H1 (cell line): ENCODE measurements around the gene MRPL54. TPM values are rescaled to one million over a fixed set of nuclear protein-coding genes. Genes with fewer than 3 reads are reported as not detected.
A peak's percentile ranks its signal among the peaks of the same experiment; 100 is the strongest.

ENCODE experiments used
- CTCF ChIA-PET: fragments of 300-600 bp; sonication (Branson Sonifier 250); formaldehyde crosslinking; loops from one replicate; lab custom pipeline; 2021; ENCODE audit not compliant: partially characterized antibody; lab: Charles Lee
- POLR2A ChIA-PET: fragments of 300-600 bp; sonication (Branson Sonifier 250); formaldehyde crosslinking; loops from one replicate; lab custom pipeline; 2021; ENCODE audit warnings: inconsistent platforms; ENCODE audit not compliant: partially characterized antibody; lab: Charles Lee
- DNase-seq, 2 experiments: peaks; one replicate each; pipeline versions ENCODE4 v3.0.0 to v3.0.0-alpha.2; 2010 to 2022; ENCODE audit warnings: low spot score in 2 of 2, low read depth in 1 of 2, mixed read lengths in 1 of 2
- FAIRE-seq: peaks from 2 replicates; lab custom pipeline; 2011; peaks lifted over from hg19 to GRCh38; lab: Jason Lieb, UNC
- H2AFZ ChIP-seq: 2 replicates; pipeline ENCODE4 v1.8.1; 2012; ENCODE audit warnings: low read length, inconsistent platforms
- H2AK5ac ChIP-seq: 2 replicates; pipeline ENCODE4 v1.6.1; 2013; ENCODE audit warnings: low read depth, low read length
- H2BK120ac ChIP-seq: replicated peaks from 2 replicates; pipeline ENCODE3; 2013; ENCODE audit warnings: low read depth, low read length, inconsistent platforms
- H2BK12ac ChIP-seq: 2 replicates; pipeline ENCODE4 v1.6.1; 2013; ENCODE audit warnings: low read depth, low read length
- H2BK15ac ChIP-seq: 2 replicates; pipeline ENCODE4 v1.6.1; 2013; ENCODE audit warnings: low read length
- H2BK20ac ChIP-seq: 2 replicates; pipeline ENCODE4 v1.6.1; 2013; ENCODE audit warnings: low read length
- H2BK5ac ChIP-seq: 2 replicates; pipeline ENCODE4 v1.6.1; 2013; ENCODE audit warnings: low read depth, low read length
- H3K14ac ChIP-seq: 2 replicates; pipeline ENCODE4 v1.6.1; 2013; ENCODE audit warnings: inconsistent platforms; ENCODE audit not compliant: insufficient read length
- H3K18ac ChIP-seq: 2 replicates; pipeline ENCODE4 v1.6.1; 2013; ENCODE audit warnings: low read length; ENCODE audit errors: extremely low read depth
- H3K23ac ChIP-seq: 2 replicates; pipeline ENCODE4 v1.6.1; 2013; ENCODE audit warnings: inconsistent platforms; ENCODE audit not compliant: insufficient read length
- H3K23me2 ChIP-seq: 2 replicates; pipeline ENCODE4 v1.6.1; 2013; ENCODE audit warnings: low read depth, low read length
- H3K27ac ChIP-seq: 2 replicates; pipeline ENCODE4 v1.6.1; 2011; ENCODE audit warnings: low read depth, low read length, inconsistent platforms
- H3K27me3 ChIP-seq, 4 experiments: replicated peaks in 1 of 4; 1 replicate in 1 of 4; 2 replicates in 3 of 4; pipeline versions ENCODE4 v1.6.1 to v1.8.1; 2011 to 2013; ENCODE audit warnings: low read length in 3 of 4, mild to moderate bottlenecking in 3 of 4, inconsistent platforms in 2 of 4, mixed read lengths in 2 of 4, moderate library complexity in 1 of 4; ENCODE audit not compliant: control insufficient read depth in 3 of 4, insufficient read depth in 3 of 4; ENCODE audit errors: extremely low read depth in 1 of 4
- H3K36me3 ChIP-seq, 4 experiments: 2 replicates each; pipeline versions ENCODE4 v1.6.1 to v1.8.1; 2011 to 2013; ENCODE audit warnings: mild to moderate bottlenecking in 4 of 4, low read length in 3 of 4, moderate library complexity in 2 of 4, control low read depth in 1 of 4, inconsistent platforms in 1 of 4; ENCODE audit not compliant: insufficient read depth in 4 of 4, control insufficient read depth in 2 of 4
- H3K4ac ChIP-seq: replicated peaks from 2 replicates; pipeline ENCODE3; 2013; ENCODE audit warnings: low read length, low read depth, mixed read lengths, inconsistent platforms; ENCODE audit not compliant: insufficient read length
- H3K4me1 ChIP-seq, 4 experiments: replicated peaks in 1 of 4; 1 replicate in 1 of 4; 2 replicates in 3 of 4; pipeline versions ENCODE4 v1.6.1 to v1.8.1; 2011 to 2013; ENCODE audit warnings: low read length in 3 of 4, inconsistent platforms in 2 of 4, mixed read lengths in 1 of 4; ENCODE audit not compliant: insufficient read depth in 4 of 4, control insufficient read depth in 3 of 4
- H3K4me2 ChIP-seq, 2 experiments: 2 replicates each; pipeline versions ENCODE4 v1.6.1 to v1.8.1; 2011 to 2013; ENCODE audit warnings: low read depth in 2 of 2, low read length in 2 of 2, control low read depth in 1 of 2, inconsistent platforms in 1 of 2, mild to moderate bottlenecking in 1 of 2; ENCODE audit not compliant: insufficient read depth in 1 of 2
- H3K4me3 ChIP-seq, 4 experiments: fragments of 200-600, 300-600 bp in 1 of 4; sonication (generic), shearing (Covaris generic), sonication (Bioruptor Twin) in 1 of 4; 2 replicates each; pipeline versions ENCODE4 v1.5.1 to v1.8.1; 2011 to 2016; ENCODE audit warnings: low read length in 4 of 4, low read depth in 3 of 4, control low read depth in 2 of 4, inconsistent platforms in 2 of 4, mild to moderate bottlenecking in 2 of 4, mixed read lengths in 1 of 4, moderate library complexity in 1 of 4; ENCODE audit not compliant: insufficient read depth in 2 of 4; ENCODE audit errors: extremely low read depth in 1 of 4
- H3K56ac ChIP-seq: replicated peaks from 2 replicates; pipeline ENCODE3; 2013; ENCODE audit warnings: low read depth, mild to moderate bottlenecking, mixed read lengths, low read length, inconsistent platforms; ENCODE audit not compliant: insufficient read length
- H3K79me1 ChIP-seq: 2 replicates; pipeline ENCODE4 v1.6.1; 2013; ENCODE audit warnings: low read depth, low read length, control low read depth
- H3K79me2 ChIP-seq, 2 experiments: 2 replicates each; pipeline versions ENCODE4 v1.6.1 to v1.8.1; 2012 to 2013; ENCODE audit warnings: low read length in 2 of 2, mild to moderate bottlenecking in 2 of 2, inconsistent platforms in 1 of 2; ENCODE audit not compliant: insufficient read depth in 2 of 2, control insufficient read depth in 1 of 2
- H3K9ac ChIP-seq, 4 experiments: replicated peaks in 1 of 4; 1 replicate in 1 of 4; 2 replicates in 3 of 4; pipeline versions ENCODE4 v1.6.1 to v1.8.1; 2011 to 2013; ENCODE audit warnings: low read depth in 3 of 4, low read length in 3 of 4, control low read depth in 2 of 4, mild to moderate bottlenecking in 2 of 4, moderate library complexity in 2 of 4, inconsistent platforms in 1 of 4; ENCODE audit errors: extremely low read depth in 1 of 4
- H3K9me3 ChIP-seq, 2 experiments: 2 replicates each; pipeline versions ENCODE4 v1.6.1 to v1.8.1; 2012 to 2013; ENCODE audit warnings: mild to moderate bottlenecking in 2 of 2, moderate library complexity in 2 of 2, control low read depth in 1 of 2, inconsistent platforms in 1 of 2, low read depth in 1 of 2, low read length in 1 of 2, mixed read lengths in 1 of 2; ENCODE audit not compliant: insufficient read depth in 2 of 2
- H4K20me1 ChIP-seq, 2 experiments: replicated peaks in 1 of 2; 2 replicates each; pipeline versions ENCODE3 to v1.8.1; 2011 to 2013; ENCODE audit warnings: inconsistent platforms in 2 of 2, low read length in 2 of 2, mild to moderate bottlenecking in 1 of 2; ENCODE audit not compliant: insufficient read depth in 2 of 2, control insufficient read depth in 1 of 2
- H4K5ac ChIP-seq: 2 replicates; pipeline ENCODE4 v1.6.1; 2013; ENCODE audit warnings: low read length, low read depth, mixed read lengths, inconsistent platforms; ENCODE audit not compliant: insufficient read length
- H4K8ac ChIP-seq: 2 replicates; pipeline ENCODE4 v1.8.0; 2013; ENCODE audit warnings: mild to moderate bottlenecking, moderate library complexity, low read length, inconsistent platforms; ENCODE audit not compliant: insufficient read depth; ENCODE audit errors: extremely low read depth
- H4K91ac ChIP-seq: replicated peaks from 2 replicates; pipeline ENCODE3; 2013; ENCODE audit warnings: low read length, mixed read lengths, inconsistent platforms; ENCODE audit not compliant: insufficient read length
- BCL11A ChIP-seq, 2 experiments: IDR thresholded peaks; one replicate each; pipeline ENCODE4 v1.6.1; 2011; ENCODE audit warnings: low read depth in 2 of 2, low read length in 2 of 2, mild to moderate bottlenecking in 2 of 2
- EZH2 ChIP-seq: fragments of 200-600 bp; sonication (generic); IDR thresholded peaks from 2 replicates; pipeline ENCODE4 v1.7.1; 2012; ENCODE audit warnings: low read depth, mild to moderate bottlenecking, moderate library complexity, low read length, inconsistent platforms; ENCODE audit not compliant: severe bottlenecking
- KDM1A ChIP-seq: fragments of 200-600, 300-600 bp; sonication (generic); IDR thresholded peaks from 2 replicates; pipeline ENCODE4 v1.7.1; 2016; ENCODE audit warnings: mild to moderate bottlenecking, low read length, borderline replicate concordance
- PHF8 ChIP-seq: fragments of 200-600 bp; sonication (generic); conservative IDR thresholded peaks from 2 replicates; pipeline ENCODE4 v1.7.1; 2012; ENCODE audit warnings: low read depth, mild to moderate bottlenecking, inconsistent platforms, low read length, moderate library complexity
- SUZ12 ChIP-seq: fragments of 200-600 bp; sonication (generic); IDR thresholded peaks from 2 replicates; pipeline ENCODE4 v1.6.1; 2012; ENCODE audit warnings: mild to moderate bottlenecking, inconsistent platforms, low read length, moderate library complexity, mixed read lengths
- TAF7 ChIP-seq: optimal IDR thresholded peaks from 2 replicates; pipeline ENCODE3; 2011; ENCODE audit warnings: low read depth, mild to moderate bottlenecking, inconsistent platforms, low read length, moderate library complexity, borderline replicate concordance
- WGBS, 2 experiments: shearing (Covaris generic) in 1 of 2; methylation state at CpG; one replicate each; pipeline versions ENCODE4 v1.1.6 to v1.1.7; 2013 to 2015; ENCODE audit warnings: low lambda C conversion rate in 2 of 2, mixed read lengths in 2 of 2, inconsistent platforms in 1 of 2, low coverage in 1 of 2, missing lambda C conversion rate in 1 of 2; ENCODE audit not compliant: insufficient replicate concordance in 2 of 2, insufficient coverage in 1 of 2, insufficient read length in 1 of 2; ENCODE audit errors: extremely low coverage in 1 of 2, missing lambda C conversion rate in 1 of 2; 5-methylcytosine and 5-hydroxymethylcytosine counted together
- polyA plus RNA-seq, 7 experiments: library from polyadenylated mRNA; depleted of rRNA in 3 of 7; stranded (reverse) in 5 of 7; unstranded in 2 of 7; fragments of >200 nt in 5 of 7; fragments of 200-250 nt in 2 of 7; gene quantifications; 1 replicate in 5 of 7; 2 replicates in 1 of 7; 4 replicates in 1 of 7; pipeline versions ENCODE4 v1.2.1 to v1.2.3, GENCODE V29; 2011 to 2013; ENCODE audit warnings: missing spikeins in 2 of 7, mixed read lengths in 2 of 7
- total RNA-seq: library from RNA; stranded (reverse); fragmentation: NEBNext Ultra II Directional; extraction: Animal tissue kit (Norgen Biotek cat#: 25700); gene quantifications from 2 replicates; pipeline ENCODE4 v1.2.1, GENCODE V29; 2021

The MRPL54 gene
- total and polyA plus RNA-seq, 2 of the 8 experiments (the other 6 are each of a cell fraction or from before 2014, with no cell fraction given) = 63.8 to 72.8 TPM

GRCh38 chr19:3716147-3716668, 46.3 kb upstream of the MRPL54 start:
- TF ChIP-seq EZH2 (no peak), SUZ12 (no peak), KDM1A (peak; percentile 25; the same call in 1 of the 2 replicates), TAF7 (no peak), BCL11A (IDR thresholded peaks at IDR 0.05; ENCODE audit: low read depth in 2 of 2, low read length in 2 of 2) (no peak), PHF8 (no peak)
- Histone ChIP-seq H4K20me1 (no peaks in the 10 kb centered on the region), H2BK12ac (no peak overlapping the region), H3K23me2 (no peaks in the 10 kb centered on the region), H3K23ac (no peak overlapping the region), H3K14ac (no peak overlapping the region), H3K4me3 (no peak overlapping the region), H3K79me1 (no peaks in the 10 kb centered on the region), H3K56ac (no peak overlapping the region), H3K18ac (no peak overlapping the region), H3K9ac (no peak overlapping the region), H2BK5ac (no peak overlapping the region), H2BK20ac (no peak overlapping the region), H2BK120ac (no peak overlapping the region), H3K27me3 (no peaks in the 10 kb centered on the region), H3K4me2 (no peak overlapping the region), H2AK5ac (no peak overlapping the region), H3K79me2 (no peaks in the 10 kb centered on the region), H2BK15ac (no peak overlapping the region), H3K27ac (no peak overlapping the region), H3K9me3 (no peaks in the 10 kb centered on the region), H3K4ac (no peak overlapping the region), H4K8ac (no peak overlapping the region), H2AFZ (no peak overlapping the region), H3K36me3 (no peaks in the 10 kb centered on the region), H4K5ac (no peak overlapping the region), H3K4me1 (peaks cover 0 to 4% (median 1%) of the 10 kb centered on the region in 4 experiments; a peak in 3 of 7 replicates), H4K91ac (no peak overlapping the region)
- 89% methylated on average over 16 of the region's 16 CpGs; no CpG with 5 or more reads in 1 of the 2 experiments for WGBS, 2 experiments
- DNase-seq = no peak
- CTCF ChIA-PET = interaction anchor here (0.6 to 5.8 kb wide), 10 partner anchors 9 to 423 kb away, joined by 3 to 66 read pairs (median 4); partner anchors contain the start of genes GIPC3 and TJP3
- no peak for FAIRE-seq
- POLR2A ChIA-PET = no interaction called here
